Activated CD4-positive, alpha-beta T cell treated with anti-CD3 and anti-CD28 coated beads, Interleukin-2, amount 10 ng/mL, durations not matched to agents 7 days and 5 days (primary cell): ENCODE measurements around the gene CD58. TPM values are rescaled to one million over a fixed set of nuclear protein-coding genes. Genes with fewer than 3 reads are reported as not detected.

Experiments used
- CTCF ChIA-PET: fragments of 350-600 bp; sonication (Branson Sonifier 250); formaldehyde crosslinking; loops from one replicate; lab custom pipeline; 2021; ENCODE audit warnings: antibody characterized with exemption; lab: Charles Lee
- POLR2A ChIA-PET: fragments of 350-600 bp; sonication (Branson Sonifier 250); formaldehyde crosslinking; loops from one replicate; lab custom pipeline; 2021; ENCODE audit warnings: antibody characterized with exemption; lab: Charles Lee
- DNase-seq: peaks from one replicate; pipeline ENCODE4 v3.0.0-alpha.2; 2020
- H3K27ac Mint-ChIP-seq: one replicate; pipeline ENCODE4 v1.8.0; 2021; ENCODE audit warnings: mild to moderate bottlenecking, moderate library complexity, mixed read lengths
- H3K27me3 Mint-ChIP-seq: one replicate; pipeline ENCODE4 v1.8.0; 2021; ENCODE audit warnings: mixed read lengths
- H3K36me3 Mint-ChIP-seq: one replicate; pipeline ENCODE4 v1.8.0; 2021; ENCODE audit warnings: low read depth, mixed read lengths
- H3K4me1 Mint-ChIP-seq: one replicate; pipeline ENCODE4 v1.8.0; 2021; ENCODE audit warnings: mixed read lengths
- H3K4me3 Mint-ChIP-seq: one replicate; pipeline ENCODE4 v1.8.0; 2021; ENCODE audit warnings: mild to moderate bottlenecking, moderate library complexity, mixed read lengths
- H3K9me3 Mint-ChIP-seq: one replicate; pipeline ENCODE4 v1.8.0; 2021; ENCODE audit warnings: mixed read lengths
- microRNA-seq: library from miRNA; unstranded; fragments of <30 nt; microRNA quantifications from one replicate; pipeline ENCODE4 v1.2.0, GENCODE V29; 2021; ENCODE audit warnings: borderline microRNAs expressed, borderline replicate concordance
- total RNA-seq, 2 experiments: library from RNA; stranded (reverse); gene quantifications; one replicate each; pipeline ENCODE4 v1.2.3, GENCODE V29; 2021

Gene CD58
- total RNA-seq, 2 experiments from 2014 or later, result 22.5 to 29.2 TPM

GRCh38 chr1:116474921-116475849 lies 95.6 kb downstream of the CD58 start:
- ChIA-PET CTCF (interaction anchor here (0.8 kb wide), 1 partner anchor 10 kb away, joined by 3 read pairs; no protein-coding TSS in a partner anchor), POLR2A (no interaction called here)
- no peaks in the 10 kb centered on the region for H3K27me3 Mint-ChIP-seq

DNA sequence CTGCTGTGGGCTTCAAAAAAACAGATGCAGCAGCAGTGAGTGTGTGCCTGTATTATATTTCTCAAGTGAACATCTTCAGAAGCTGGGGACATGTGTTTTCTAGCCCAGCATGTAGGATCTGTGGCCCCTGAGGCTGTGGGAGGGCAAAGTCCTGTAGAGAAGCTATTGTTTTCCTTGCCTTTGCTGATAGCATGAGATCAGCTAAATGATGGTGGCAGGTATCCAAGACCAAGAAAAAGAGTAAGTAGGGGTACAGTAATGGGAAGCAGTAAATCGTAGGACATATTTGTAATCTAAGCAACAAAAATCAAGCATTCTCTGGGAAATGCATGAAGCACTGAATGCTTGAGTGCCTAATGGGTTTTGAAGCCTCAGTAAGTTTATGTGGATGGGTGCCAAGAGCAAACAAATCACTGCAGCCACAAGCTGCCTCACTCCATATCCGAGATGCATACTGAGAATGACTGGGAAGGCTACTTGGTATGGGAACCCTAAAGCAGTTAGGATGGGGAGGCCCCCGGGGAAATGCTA lies 98.3 kb downstream of the CD58 start:
- H3K27ac Mint-ChIP-seq, result no peak overlapping the region
- H3K27me3 Mint-ChIP-seq, result no peaks in the 10 kb centered on the region
- POLR2A ChIA-PET, result no interaction called here
- no peak overlapping the region for H3K4me3 Mint-ChIP-seq
- CTCF ChIA-PET, result interaction anchor here (4.4 kb wide), 1 partner anchor 13 kb away, joined by 17 read pairs; no protein-coding TSS in a partner anchor
- DNase-seq, result no peak
- H3K9me3 Mint-ChIP-seq, result no peaks in the 10 kb centered on the region
- H3K36me3 Mint-ChIP-seq, result no peaks in the 10 kb centered on the region
- H3K4me1 Mint-ChIP-seq, result no peaks in the 10 kb centered on the region

More at GRCh38 chr1:116474921-116475849, 95.6 kb downstream of the CD58 start:
- DNase-seq, result no peak
- Mint-ChIP-seq H3K4me1 (no peaks in the 10 kb centered on the region), H3K4me3 (no peak overlapping the region), H3K9me3 (no peaks in the 10 kb centered on the region), H3K36me3 (no peaks in the 10 kb centered on the region), H3K27ac (no peak overlapping the region)

DNA sequence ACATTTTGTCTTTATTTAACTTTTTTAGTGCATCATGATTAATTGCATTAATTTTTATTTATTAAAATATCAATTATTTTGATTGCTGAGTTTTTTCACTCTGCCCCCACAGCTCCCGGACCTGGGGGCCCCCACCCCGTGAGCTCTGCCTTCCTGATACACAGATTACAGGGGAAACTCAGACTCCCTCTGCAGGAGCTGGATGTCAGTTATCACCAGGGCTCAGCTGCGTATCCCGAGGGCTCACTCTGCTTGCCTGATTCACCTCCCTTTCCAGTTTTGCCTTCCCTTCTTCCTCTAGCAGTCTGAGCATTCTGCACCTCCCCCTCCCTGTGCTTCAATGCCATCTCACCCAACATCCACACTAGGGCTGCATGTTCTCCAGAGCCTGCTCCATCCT lies 99.6 kb downstream of the CD58 start:
- ChIA-PET CTCF (interaction anchor here (4.4 kb wide), 1 partner anchor 14 kb away, joined by 17 read pairs; no protein-coding TSS in a partner anchor), POLR2A (no interaction called here)
- no peaks in the 10 kb centered on the region for H3K36me3 Mint-ChIP-seq
- no peaks in the 10 kb centered on the region for H3K9me3 Mint-ChIP-seq
- no peak for DNase-seq
- H3K27me3 Mint-ChIP-seq, result peaks cover 4% of the 10 kb centered on the region
- no peaks in the 10 kb centered on the region for H3K4me1 Mint-ChIP-seq
- no peak overlapping the region for H3K27ac Mint-ChIP-seq
- no peak overlapping the region for H3K4me3 Mint-ChIP-seq

GRCh38 chr1:116470671-116471070 lies 100.2 kb downstream of the CD58 start:
- peaks cover 4% of the 10 kb centered on the region for H3K27me3 Mint-ChIP-seq
- H3K9me3 Mint-ChIP-seq, result no peaks in the 10 kb centered on the region
- DNase-seq, result no peak
- H3K4me1 Mint-ChIP-seq, result no peaks in the 10 kb centered on the region
- POLR2A ChIA-PET, result no interaction called here
- H3K36me3 Mint-ChIP-seq, result no peaks in the 10 kb centered on the region
- no peak overlapping the region for H3K27ac Mint-ChIP-seq
- H3K4me3 Mint-ChIP-seq, result no peak overlapping the region
- CTCF ChIA-PET, result interaction anchor here (4.4 kb wide), 1 partner anchor 14 kb away, joined by 17 read pairs; no protein-coding TSS in a partner anchor

GRCh38 chr1:116466810-116467557 lies 103.8 kb downstream of the CD58 start:
- Mint-ChIP-seq H3K4me1 (no peaks in the 10 kb centered on the region), H3K27ac (peak overlapping the region; percentile 19), H3K9me3 (no peaks in the 10 kb centered on the region), H3K27me3 (peaks cover 11% of the 10 kb centered on the region), H3K4me3 (no peak overlapping the region), H3K36me3 (no peaks in the 10 kb centered on the region)
- CTCF ChIA-PET, result interaction anchor here (0.7 to 1.5 kb wide), 2 partner anchors 19 to 748 kb away, joined by 3 to 4 read pairs; no protein-coding TSS in a partner anchor
- DNase-seq, result no peak
- POLR2A ChIA-PET, result no interaction called here

- Mint-ChIP-seq H3K27ac (no peak overlapping the region), H3K36me3 (no peaks in the 10 kb centered on the region), H3K9me3 (no peaks in the 10 kb centered on the region), H3K4me3 (no peak overlapping the region), H3K4me1 (no peaks in the 10 kb centered on the region), H3K27me3 (peaks cover 11% of the 10 kb centered on the region)
- POLR2A ChIA-PET, result no interaction called here
- no peak for DNase-seq
- CTCF ChIA-PET, result no interaction called here
Observed at GRCh38 chr1:116465845-116466685, 104.8 kb downstream of the CD58 start.

- POLR2A ChIA-PET, result no interaction called here
- H3K4me3 Mint-ChIP-seq, result no peak overlapping the region
- H3K36me3 Mint-ChIP-seq, result no peaks in the 10 kb centered on the region
- no peak overlapping the region for H3K27ac Mint-ChIP-seq
- H3K27me3 Mint-ChIP-seq, result peaks cover 11% of the 10 kb centered on the region
- DNase-seq, result no peak
- CTCF ChIA-PET, result no interaction called here
- no peaks in the 10 kb centered on the region for H3K4me1 Mint-ChIP-seq
- H3K9me3 Mint-ChIP-seq, result no peaks in the 10 kb centered on the region
Observed at GRCh38 chr1:116465477-116465844, 105.4 kb downstream of the CD58 start.

Small RNAs within 50 kb of the gene (microRNA-seq; reads per million reads assigned to microRNA genes)
- gene MIR548AC, result not detected

Other genes with a start within 250 kb of the CD58 start
- 100 to 1,000 TPM; 260 to 274 TPM for gene ATP1A1, start 197.8 kb downstream of the CD58 start, total RNA-seq
- under 1 TPM; 0.35 to 0.77 TPM for gene IGSF3, start 96.7 kb upstream of the CD58 start, total RNA-seq
- gene CD2, start 183.4 kb upstream of the CD58 start, total RNA-seq, result 100 to 1,000 TPM; 206 to 258 TPM